ACHN (cell line): Measurements from ENCODE around the gene PAX9.

Source experiments
- DNase-seq: peaks from one replicate; pipeline ENCODE4 v3.0.0-alpha.2; 2015
- in situ Hi-C: cut with HindIII; loops from 2 replicates; pipeline ENCODE4 v1.10.0; 2017; ENCODE audit warnings: low sequenced_read_pairs, low pct_ligation_motif_present, low pct_unique_long_range_greater_than_20kb

The PAX9 gene

GRCh38 chr14:36716614-36717184, 55.0 kb downstream of the PAX9 start:
- in situ Hi-C loops, result no loop called here
- no peak for DNase-seq

DNA sequence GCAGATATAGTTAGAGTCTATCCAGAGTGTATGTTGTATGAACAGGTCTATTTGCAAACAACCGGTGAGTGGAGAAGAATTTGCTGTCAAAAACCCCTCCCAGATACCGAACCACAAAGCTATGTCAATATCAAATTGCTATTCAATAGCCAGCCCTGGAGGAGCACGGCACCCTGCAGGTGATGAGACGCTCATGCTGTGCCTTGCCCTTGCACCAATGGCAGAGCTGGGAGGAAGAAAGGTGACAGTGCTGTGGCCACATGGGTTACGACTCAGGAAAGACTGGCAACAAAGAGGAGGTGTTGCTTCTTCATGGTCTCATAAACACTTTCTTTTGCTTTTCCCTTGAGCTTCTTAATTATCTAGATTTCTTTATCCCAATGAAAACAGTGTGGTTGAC, 55.7 kb downstream of the PAX9 start:
- DNase-seq, result no peak
- in situ Hi-C loops, result no loop called here

GRCh38 chr14:36718216-36718615, 56.6 kb downstream of the PAX9 start:
- in situ Hi-C loops, result no loop called here
- no peak for DNase-seq

DNA sequence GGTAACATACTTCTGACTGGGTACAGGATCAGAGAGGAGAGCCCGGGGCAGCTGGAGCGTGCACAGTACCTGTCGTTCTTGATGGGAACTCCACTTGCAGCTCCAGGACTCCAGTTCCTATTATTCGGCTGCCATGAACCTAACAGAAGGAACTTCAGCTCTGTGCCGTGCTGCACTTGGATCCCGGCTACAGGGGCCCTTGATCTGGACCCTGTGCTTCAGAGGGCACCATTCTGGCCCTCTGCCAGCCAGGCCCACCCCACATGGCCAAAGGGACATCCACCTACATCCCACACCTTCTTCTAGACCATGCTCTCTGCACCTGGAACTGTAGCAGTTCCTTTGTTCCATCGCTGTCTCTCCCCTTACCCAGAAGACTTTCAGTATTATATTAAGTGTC, 58.2 kb downstream of the PAX9 start:
- in situ Hi-C loops, result no loop called here
- no peak for DNase-seq

DNA sequence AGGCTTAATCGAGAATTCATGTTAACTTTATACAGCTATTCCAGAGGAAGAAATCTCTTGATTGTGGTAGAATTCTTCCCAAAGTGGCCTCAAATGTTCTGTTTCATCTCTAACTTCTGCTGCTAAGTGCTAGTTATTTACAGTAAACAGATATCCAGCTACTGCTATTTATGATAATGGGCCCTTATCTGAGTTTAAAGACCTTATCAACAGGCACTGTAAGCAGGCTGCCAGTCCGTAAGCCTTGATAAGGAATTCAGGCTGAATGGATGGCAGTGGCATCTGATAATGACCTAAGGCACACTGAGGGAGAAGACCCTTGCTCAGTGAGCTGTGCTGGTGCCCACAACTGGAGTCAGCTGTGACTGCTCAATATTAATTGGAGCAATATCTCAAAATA, 59.0 kb downstream of the PAX9 start:
- DNase-seq, result no peak
- in situ Hi-C loops, result no loop called here

DNA sequence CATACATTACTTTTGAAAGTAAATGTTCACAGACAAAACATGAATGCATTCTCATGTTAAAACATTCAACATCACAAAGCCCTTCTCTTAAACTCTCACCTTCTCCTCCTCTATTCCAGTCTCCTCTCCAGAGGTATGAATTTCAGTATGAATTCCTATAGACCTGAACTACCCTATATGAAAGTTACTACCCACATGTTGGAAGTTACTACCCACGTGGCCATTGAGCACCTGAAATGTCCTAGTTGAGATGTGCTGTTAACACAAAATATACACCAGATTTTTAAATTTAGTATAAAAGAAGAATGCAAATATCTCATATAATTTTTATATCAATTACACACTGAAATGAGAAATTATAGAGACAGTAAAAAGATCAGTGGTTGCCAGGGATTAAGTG, 60.2 kb downstream of the PAX9 start:
- in situ Hi-C loops, result no loop called here
- DNase-seq, result no peak

DNA sequence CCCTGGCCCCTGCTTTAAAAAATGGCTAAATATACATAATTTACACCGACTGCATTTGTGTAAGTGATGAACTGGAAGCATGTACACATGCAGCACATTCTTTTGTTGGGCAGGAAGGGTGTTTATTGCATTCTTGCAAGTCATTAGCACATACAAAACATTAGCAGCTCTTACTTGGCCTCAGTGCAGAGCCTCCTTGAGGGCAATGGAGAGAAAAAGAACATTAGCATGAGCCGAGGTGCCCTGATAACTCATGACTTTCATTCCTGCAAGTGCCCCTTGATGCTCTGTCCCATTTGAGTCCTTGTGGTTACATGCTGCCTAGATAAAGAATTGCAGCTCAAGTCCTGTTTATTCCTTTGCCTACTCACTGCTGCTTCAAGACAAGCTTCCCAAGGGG, 61.9 kb downstream of the PAX9 start:
- no peak for DNase-seq
- in situ Hi-C loops, result no loop called here

- no peak for DNase-seq
- in situ Hi-C loops, result no loop called here
These were observed 62.5 kb downstream of the PAX9 start for GRCh38 chr14:36724162-36724561.

DNA sequence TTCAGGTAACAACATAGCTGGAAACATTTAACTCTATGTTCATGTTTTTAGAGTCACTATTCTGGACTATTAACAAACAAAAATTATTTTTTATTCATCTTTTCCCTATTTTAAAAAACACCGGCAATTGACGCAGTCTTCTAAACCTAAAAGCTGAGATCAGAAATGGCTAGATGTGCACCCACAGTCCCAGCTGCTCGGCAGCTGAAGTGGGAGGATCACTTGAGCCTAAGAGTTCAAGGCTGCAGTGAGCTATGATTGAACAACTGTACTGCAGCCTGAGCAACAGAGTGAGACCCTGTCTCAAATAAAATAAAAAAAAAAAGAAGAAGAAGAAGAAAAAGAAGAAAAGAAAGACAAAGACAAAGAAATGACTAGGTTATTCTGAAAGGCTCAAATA, 64.5 kb downstream of the PAX9 start:
- in situ Hi-C loops, result no loop called here
- no peak for DNase-seq
